ENCODE measurements around the gene POLG.

GRCh38 chr15:89368566-89369223 is 34.1 kb upstream of the POLG start:
- TF ChIP-seq CTCF (conservative IDR thresholded peaks at IDR 0.05) (no peak), ZFX (IDR thresholded peaks at IDR 0.05) (no peak)

Data from C4-2B (cell line).